Activated CD8-positive, alpha-beta memory T cell treated with anti-CD3 and anti-CD28 coated beads, Interleukin-2, amount 10 ng/mL, durations not matched to agents 7 days and 5 days (primary cell): ENCODE measurements around the gene ADCK1. TPM values are rescaled to one million over a fixed set of nuclear protein-coding genes. Genes with fewer than 3 reads are reported as not detected.
"Not testable (repeated sequence)": the region's sequence is repeated elsewhere in the genome, so short reads cannot be mapped to it uniquely, and the experiment has no call there.

Source experiments
- ATAC-seq: fragments of 150-1000 bp; cut with Tn5 transposase; one replicate; pipeline ENCODE4 v1.10.0; 2021; ENCODE audit warnings: moderate library complexity
- CTCF ChIA-PET: fragments of 350-600 bp; sonication (Branson Sonifier 250); formaldehyde crosslinking; loops from one replicate; lab custom pipeline; 2021; ENCODE audit warnings: antibody characterized with exemption; lab: Charles Lee
- DNase-seq: peaks from one replicate; pipeline ENCODE4 v3.0.0-alpha.2; 2020
- H3K27ac Mint-ChIP-seq: one replicate; pipeline ENCODE4 v1.8.0; 2021; ENCODE audit warnings: mild to moderate bottlenecking, mixed read lengths
- H3K27me3 Mint-ChIP-seq: one replicate; pipeline ENCODE4 v1.8.0; 2021; ENCODE audit warnings: mixed read lengths
- H3K36me3 Mint-ChIP-seq: one replicate; pipeline ENCODE4 v1.8.0; 2021; ENCODE audit warnings: mild to moderate bottlenecking, mixed read lengths
- H3K4me1 Mint-ChIP-seq: one replicate; pipeline ENCODE4 v1.8.0; 2021; ENCODE audit warnings: mixed read lengths
- H3K4me3 Mint-ChIP-seq: one replicate; pipeline ENCODE4 v1.8.0; 2021; ENCODE audit warnings: mild to moderate bottlenecking, moderate library complexity, mixed read lengths
- H3K9me3 Mint-ChIP-seq: one replicate; pipeline ENCODE4 v1.8.0; 2022; ENCODE audit warnings: low read depth, mixed read lengths
- total RNA-seq, 2 experiments: library from RNA; stranded (reverse); gene quantifications; one replicate each; pipeline ENCODE4 v1.2.3, GENCODE V29; 2021

The ADCK1 gene
- total RNA-seq, 2 experiments from 2014 or later = 2.5 to 3.5 TPM

- Mint-ChIP-seq H3K4me3 (no peak overlapping the region), H3K9me3 (no peaks in the 10 kb centered on the region), H3K4me1 (no peaks in the 10 kb centered on the region), H3K27me3 (peaks cover 16% of the 10 kb centered on the region), H3K27ac (no peak overlapping the region), H3K36me3 (no peaks in the 10 kb centered on the region)
- ATAC-seq (no peak), DNase-seq (no peak)
- CTCF ChIA-PET = no interaction called here
Observed at GRCh38 chr14:77790566-77791224, 9.2 kb upstream of the ADCK1 start.

- CTCF ChIA-PET = no interaction called here
- no peak for DNase-seq
- H3K9me3 Mint-ChIP-seq = no peaks in the 10 kb centered on the region
- peaks cover 16% of the 10 kb centered on the region for H3K27me3 Mint-ChIP-seq
- H3K36me3 Mint-ChIP-seq = no peaks in the 10 kb centered on the region
- no peak for ATAC-seq
- H3K27ac Mint-ChIP-seq = no peak overlapping the region
- H3K4me1 Mint-ChIP-seq = no peaks in the 10 kb centered on the region
- H3K4me3 Mint-ChIP-seq = no peak overlapping the region
Observed at GRCh38 chr14:77791225-77791600, 8.7 kb upstream of the ADCK1 start.

GRCh38 chr14:77793255-77793654 lies 6.7 kb upstream of the ADCK1 start:
- H3K4me3 Mint-ChIP-seq, CTCF ChIA-PET, H3K4me1 Mint-ChIP-seq, DNase-seq, H3K27ac Mint-ChIP-seq, ATAC-seq, H3K9me3 Mint-ChIP-seq, H3K36me3 Mint-ChIP-seq: not testable (repeated sequence)
- peaks cover 16% of the 10 kb centered on the region for H3K27me3 Mint-ChIP-seq

- Mint-ChIP-seq H3K4me3 (no peak overlapping the region), H3K27me3 (peaks cover 12% of the 10 kb centered on the region), H3K9me3 (no peaks in the 10 kb centered on the region), H3K4me1 (peaks cover under 1% of the 10 kb centered on the region), H3K27ac (no peak overlapping the region), H3K36me3 (no peaks in the 10 kb centered on the region)
- ATAC-seq (no peak), DNase-seq (no peak)
- CTCF ChIA-PET = no interaction called here
Observed at GRCh38 chr14:77794357-77794756, 5.6 kb upstream of the ADCK1 start.

GRCh38 chr14:77799456-77799855 lies 453 bp upstream of the ADCK1 start:
- not testable (repeated sequence) for DNase-seq, ATAC-seq, H3K36me3 Mint-ChIP-seq, H3K27me3 Mint-ChIP-seq, H3K9me3 Mint-ChIP-seq
- Mint-ChIP-seq H3K27ac (peak overlapping the region; percentile 73), H3K4me1 (peaks cover 11% of the 10 kb centered on the region), H3K4me3 (peak overlapping the region; percentile 78)
- CTCF ChIA-PET = interaction anchor here (1.1 to 1.3 kb wide), 2 partner anchors 39 to 218 kb away, joined by 3 read pairs; partner anchors contain the start of gene SNW1

- Mint-ChIP-seq H3K27ac (peak overlapping the region; percentile 76), H3K4me1 (peaks cover 11% of the 10 kb centered on the region), H3K9me3 (no peaks in the 10 kb centered on the region), H3K27me3 (no peaks in the 10 kb centered on the region), H3K4me3 (peak overlapping the region; percentile 78), H3K36me3 (no peaks in the 10 kb centered on the region)
- DNase-seq (no peak), ATAC-seq (no peak)
- CTCF ChIA-PET = interaction anchor here (1.1 to 1.3 kb wide), 2 partner anchors 40 to 147 kb away, joined by 3 read pairs; partner anchors contain the start of gene SNW1
Observed at GRCh38 chr14:77800814-77801213, 905 bp downstream of the ADCK1 start.

- Mint-ChIP-seq H3K9me3 (no peaks in the 10 kb centered on the region), H3K27ac (no peak overlapping the region), H3K4me1 (peaks cover 9% of the 10 kb centered on the region), H3K4me3 (no peak overlapping the region), H3K27me3 (no peaks in the 10 kb centered on the region), H3K36me3 (no peaks in the 10 kb centered on the region)
- ATAC-seq = no peak
- CTCF ChIA-PET = interaction anchor here (0.7 kb wide), 1 partner anchor 59 kb away, joined by 3 read pairs; no protein-coding TSS in a partner anchor
- peak; percentile 46 for DNase-seq
Observed at GRCh38 chr14:77804592-77804991, 4.7 kb downstream of the ADCK1 start.

GRCh38 chr14:77805706-77806105 lies 5.8 kb downstream of the ADCK1 start:
- Mint-ChIP-seq H3K27me3 (no peaks in the 10 kb centered on the region), H3K9me3 (no peaks in the 10 kb centered on the region), H3K36me3 (no peaks in the 10 kb centered on the region), H3K4me3 (no peak overlapping the region), H3K27ac (no peak overlapping the region), H3K4me1 (peaks cover 2% of the 10 kb centered on the region)
- CTCF ChIA-PET = interaction anchor here (1.2 kb wide), 1 partner anchor 56 kb away, joined by 4 read pairs; no protein-coding TSS in a partner anchor
- DNase-seq = no peak
- no peak for ATAC-seq

- Mint-ChIP-seq H3K9me3 (no peaks in the 10 kb centered on the region), H3K27me3 (no peaks in the 10 kb centered on the region), H3K27ac (no peak overlapping the region), H3K4me1 (peaks cover 14% of the 10 kb centered on the region), H3K36me3 (no peaks in the 10 kb centered on the region), H3K4me3 (no peak overlapping the region)
- ATAC-seq (no peak), DNase-seq (no peak)
- CTCF ChIA-PET = no interaction called here
Observed at GRCh38 chr14:77808250-77808649, 8.3 kb downstream of the ADCK1 start.

- DNase-seq (no peak), ATAC-seq (no peak)
- Mint-ChIP-seq H3K9me3 (no peaks in the 10 kb centered on the region), H3K36me3 (no peaks in the 10 kb centered on the region), H3K27ac (no peak overlapping the region), H3K27me3 (no peaks in the 10 kb centered on the region), H3K4me1 (peaks cover 19% of the 10 kb centered on the region), H3K4me3 (no peak overlapping the region)
- CTCF ChIA-PET = no interaction called here
Observed at GRCh38 chr14:77809011-77809410, 9.1 kb downstream of the ADCK1 start.

GRCh38 chr14:77812028-77812427 lies 12.1 kb downstream of the ADCK1 start:
- CTCF ChIA-PET = no interaction called here
- DNase-seq (peak; percentile 54), ATAC-seq (peak; percentile 51)
- Mint-ChIP-seq H3K9me3 (no peaks in the 10 kb centered on the region), H3K36me3 (no peaks in the 10 kb centered on the region), H3K4me1 (peaks cover 19% of the 10 kb centered on the region), H3K27ac (no peak overlapping the region), H3K27me3 (no peaks in the 10 kb centered on the region), H3K4me3 (no peak overlapping the region)

- H3K27ac Mint-ChIP-seq, CTCF ChIA-PET, H3K4me3 Mint-ChIP-seq, H3K9me3 Mint-ChIP-seq, DNase-seq, H3K36me3 Mint-ChIP-seq, ATAC-seq, H3K27me3 Mint-ChIP-seq: not testable (repeated sequence)
- peaks cover 19% of the 10 kb centered on the region for H3K4me1 Mint-ChIP-seq
Observed at GRCh38 chr14:77812682-77813081, 12.8 kb downstream of the ADCK1 start.

- H3K27ac Mint-ChIP-seq = no peak overlapping the region
- H3K27me3 Mint-ChIP-seq = no peaks in the 10 kb centered on the region
- no peaks in the 10 kb centered on the region for H3K36me3 Mint-ChIP-seq
- H3K4me1 Mint-ChIP-seq = peaks cover 5% of the 10 kb centered on the region
- CTCF ChIA-PET = interaction anchor here (1.4 kb wide), 1 partner anchor 363 kb away, joined by 3 read pairs; no protein-coding TSS in a partner anchor
- H3K9me3 Mint-ChIP-seq = no peaks in the 10 kb centered on the region
- ATAC-seq (no peak), DNase-seq (no peak)
- H3K4me3 Mint-ChIP-seq = no peak overlapping the region
Observed at GRCh38 chr14:77822307-77822706, 22.4 kb downstream of the ADCK1 start.

GRCh38 chr14:77822741-77823140 lies 22.8 kb downstream of the ADCK1 start:
- Mint-ChIP-seq H3K4me1 (peaks cover 5% of the 10 kb centered on the region), H3K27ac (no peak overlapping the region), H3K9me3 (no peaks in the 10 kb centered on the region), H3K4me3 (no peak overlapping the region), H3K36me3 (no peaks in the 10 kb centered on the region), H3K27me3 (no peaks in the 10 kb centered on the region)
- CTCF ChIA-PET = interaction anchor here (1.4 kb wide), 1 partner anchor 363 kb away, joined by 3 read pairs; no protein-coding TSS in a partner anchor
- DNase-seq = no peak
- ATAC-seq = no peak
